GM21381 (cell line): ENCODE data around the gene KRTAP5-6.
"Not testable (repeated sequence)": the region's sequence is repeated elsewhere in the genome, so short reads cannot be mapped to it uniquely, and the experiment has no call there.

ENCODE experiments used
- ATAC-seq: cut with Tn5 transposase; IDR thresholded peaks from one replicate; pipeline ENCODE4 v1.9.1; 2021; ENCODE audit warnings: mild to moderate bottlenecking, moderate library complexity; ENCODE audit not compliant: unreplicated experiment

The KRTAP5-6 gene

GRCh38 chr11:1661454-1662269 lies 35.3 kb upstream of the KRTAP5-6 start:
- ATAC-seq: not testable (repeated sequence)

GRCh38 chr11:1662699-1663283 lies 34.2 kb upstream of the KRTAP5-6 start:
- not testable (repeated sequence) for ATAC-seq

GRCh38 chr11:1665313-1665712 lies 31.7 kb upstream of the KRTAP5-6 start:
- ATAC-seq: no peak

GRCh38 chr11:1667121-1667850 lies 29.7 kb upstream of the KRTAP5-6 start:
- no peak for ATAC-seq

- ATAC-seq: no peak
Measured at GRCh38 chr11:1667906-1668305, 29.1 kb upstream of the KRTAP5-6 start.

- no peak for ATAC-seq
Measured at GRCh38 chr11:1668911-1669473, 28.0 kb upstream of the KRTAP5-6 start.

GRCh38 chr11:1669546-1670218 lies 27.3 kb upstream of the KRTAP5-6 start:
- no peak for ATAC-seq

- not testable (repeated sequence) for ATAC-seq
Measured at GRCh38 chr11:1670457-1670856, 26.5 kb upstream of the KRTAP5-6 start.

GRCh38 chr11:1670905-1671371 lies 26.1 kb upstream of the KRTAP5-6 start:
- no peak for ATAC-seq

GRCh38 chr11:1671658-1672057 lies 25.3 kb upstream of the KRTAP5-6 start:
- ATAC-seq: no peak

- no peak for ATAC-seq
Measured at GRCh38 chr11:1672613-1673350, 24.2 kb upstream of the KRTAP5-6 start.

GRCh38 chr11:1673446-1674172 lies 23.4 kb upstream of the KRTAP5-6 start:
- no peak for ATAC-seq

GRCh38 chr11:1674173-1675131 lies 22.5 kb upstream of the KRTAP5-6 start:
- ATAC-seq: no peak

- ATAC-seq: no peak
Measured at GRCh38 chr11:1675536-1676228, 21.3 kb upstream of the KRTAP5-6 start.

GRCh38 chr11:1676229-1676740 lies 20.7 kb upstream of the KRTAP5-6 start:
- no peak for ATAC-seq

- no peak for ATAC-seq
Measured at GRCh38 chr11:1679881-1680280, 17.1 kb upstream of the KRTAP5-6 start.

- ATAC-seq: no peak
Measured at GRCh38 chr11:1682225-1682905, 14.6 kb upstream of the KRTAP5-6 start.
